Sigmoid colon (tissue), 7 donors: Measurements from ENCODE around the gene DNASE2. TPM values are rescaled to one million over a fixed set of nuclear protein-coding genes. Genes with fewer than 3 reads are reported as not detected.
A peak's percentile ranks its signal among the peaks of the same experiment; 100 is the strongest.

Source experiments
- DNase-seq: peaks from one replicate; pipeline ENCODE4 v3.0.0-alpha.2; 2019
- H3K27ac ChIP-seq, 4 donors: fragments of 200-600 bp; sonication (generic); one replicate each; pipeline ENCODE4 v1.5.1; 2016 to 2019; ENCODE audit warnings: mild to moderate bottlenecking in 1 of 4
- H3K27me3 ChIP-seq, 3 donors: fragments of 200-600 bp; sonication (generic); one replicate each; pipeline ENCODE4 v1.5.1; 2019; ENCODE audit warnings: mild to moderate bottlenecking in 1 of 3
- H3K36me3 ChIP-seq, 4 donors: fragments of 200-600 bp; sonication (generic); one replicate each; pipeline ENCODE4 v1.5.1; 2016 to 2019
- H3K4me1 ChIP-seq, 4 donors: fragments of 200-600 bp; sonication (generic); one replicate each; pipeline ENCODE4 v1.5.1; 2017 to 2019
- H3K4me3 ChIP-seq, 4 donors: fragments of 200-600 bp; sonication (generic); one replicate each; pipeline ENCODE4 v1.5.1; 2017 to 2019; ENCODE audit warnings: mild to moderate bottlenecking in 2 of 4, moderate library complexity in 1 of 4
- H3K9me3 ChIP-seq, 4 donors: fragments of 200-600 bp in 3 of 4; sonication (generic) in 3 of 4; one replicate each; pipeline versions ENCODE4 v1.5.1 to v1.6.1; 2013 to 2019
- CTCF ChIP-seq, 4 experiments: fragments of 450-650 bp in 3 of 4; fragments of 200-600 bp in 1 of 4; IDR thresholded peaks; one replicate each; pipeline ENCODE4 v1.5.1; 2016 to 2019; ENCODE audit warnings: antibody characterized with exemption in 4 of 4, mild to moderate bottlenecking in 3 of 4, moderate library complexity in 2 of 4
- EP300 ChIP-seq, 4 donors: sonication (generic); formaldehyde crosslinking; IDR thresholded peaks; one replicate each; pipeline ENCODE4 v1.6.1; 2017; ENCODE audit warnings: antibody characterized with exemption in 4 of 4
- POLR2A ChIP-seq, 2 donors: fragments of 450-650 bp; IDR thresholded peaks; one replicate each; pipeline ENCODE4 v1.6.1; 2016; ENCODE audit warnings: antibody characterized with exemption in 2 of 2, mild to moderate bottlenecking in 2 of 2, moderate library complexity in 2 of 2
- POLR2AphosphoS5 ChIP-seq, 4 donors: sonication (generic); formaldehyde crosslinking; IDR thresholded peaks; one replicate each; pipeline ENCODE4 v1.6.1; 2017; ENCODE audit warnings: antibody characterized with exemption in 4 of 4
- WGBS, 2 donors: extraction: QIAGEN DNeasy Blood & Tissue Kit; methylation state at CpG; one replicate each; pipeline ENCODE4 v1.1.7; 2013; 5-methylcytosine and 5-hydroxymethylcytosine counted together
- intact Hi-C: fragments of 100-400 bp; cut with DNase I; formaldehyde crosslinking; loops from one replicate; pipeline ENCODE4 v1.15.1; 2023
- polyA plus RNA-seq, 3 donors: library from polyadenylated mRNA; stranded (reverse); fragments of 200-250 nt; gene quantifications; one replicate each; pipeline ENCODE4 v1.2.3, GENCODE V29; 2013
- total RNA-seq, 4 donors: library from RNA; depleted of rRNA; stranded (reverse); fragments of >200 nt; gene quantifications; one replicate each; pipeline ENCODE4 v1.1.0, GENCODE V29; 2016
- donor health status: healthy with polysubstance abuse.
- donor health status: Bipolar disorder and iron deficiency.
- donor health status: healthy.

DNASE2 gene
- total and polyA plus RNA-seq, 7 donors = 11.4 to 45.4 (median 30.6) TPM

- H3K4me3 ChIP-seq = peak within 1 kb of the TSS in 3 of 4 donors; percentile 38 to 50 (median 48)
- no peak for TF ChIP-seq POLR2A (IDR thresholded peaks at IDR 0.05)
- H3K9me3 ChIP-seq = no peaks in the 10 kb centered on the region
- no peaks in the 10 kb centered on the region for H3K36me3 ChIP-seq
- no peak for DNase-seq
- H3K4me1 ChIP-seq = peaks cover 0 to 36% (median 30%) of the 10 kb centered on the region in 4 donors
- intact Hi-C loops = loop anchor here (5.0 to 10.0 kb wide), 2 partner anchors 60 to 218 kb away; partner anchors contain the start of genes LYL1 and RAD23A
- H3K27me3 ChIP-seq = peaks cover 5 to 23% (median 15%) of the 10 kb centered on the region in 3 donors
- whole genome bisulfite sequencing, 2 donors = 70 to 82% methylated on average over 17 of the region's 17 CpGs
- no peak within 1 kb of the TSS for H3K27ac ChIP-seq
Observed at GRCh38 chr19:12886969-12887747, 5.9 kb upstream of the DNASE2 start, which contains the start of gene KLF1. Gene KLF1, minus strand, starts transcription at chr19:12887201. Its CDS starts 61 bp downstream, at chr19:12887140.

GRCh38 chr19:12886651-12886968 is 5.4 kb upstream of the DNASE2 start:
- no peak overlapping the region for H3K4me3 ChIP-seq
- WGBS, 2 donors = 79 to 85% methylated on average over 5 of the region's 5 CpGs
- H3K27ac ChIP-seq = no peak overlapping the region
- intact Hi-C loops = loop anchor here (5.0 to 10.0 kb wide), 2 partner anchors 61 to 218 kb away; partner anchors contain the start of genes LYL1 and RAD23A
- no peaks in the 10 kb centered on the region for H3K36me3 ChIP-seq
- TF ChIP-seq CTCF (IDR thresholded peaks at IDR 0.05) (no peak), POLR2AphosphoS5 (IDR thresholded peaks at IDR 0.05) (no peak), POLR2A (IDR thresholded peaks at IDR 0.05) (no peak), EP300 (IDR thresholded peaks at IDR 0.05) (no peak)
- no peak for DNase-seq
- no peaks in the 10 kb centered on the region for H3K9me3 ChIP-seq
- H3K4me1 ChIP-seq = peaks cover 0 to 36% (median 29%) of the 10 kb centered on the region in 4 donors
- H3K27me3 ChIP-seq = peaks cover 5 to 23% (median 15%) of the 10 kb centered on the region in 3 donors

- intact Hi-C loops = loop anchor here (1.0 to 10.0 kb wide), 3 partner anchors 61 to 219 kb away; partner anchors contain the start of genes LYL1 and RAD23A
- TF ChIP-seq POLR2AphosphoS5 (IDR thresholded peaks at IDR 0.05) (no peak), POLR2A (IDR thresholded peaks at IDR 0.05) (no peak), CTCF (IDR thresholded peaks at IDR 0.05) (no peak), EP300 (IDR thresholded peaks at IDR 0.05) (no peak)
- peak overlapping the region; percentile 7 to 37 (median 22) for H3K27ac ChIP-seq
- no peaks in the 10 kb centered on the region for H3K9me3 ChIP-seq
- no peaks in the 10 kb centered on the region for H3K36me3 ChIP-seq
- peak overlapping the region; percentile 26 to 50 (median 43) for H3K4me3 ChIP-seq
- no peak for DNase-seq
- peaks cover 5 to 23% (median 15%) of the 10 kb centered on the region in 3 donors for H3K27me3 ChIP-seq
- H3K4me1 ChIP-seq = peaks cover 0 to 32% (median 26%) of the 10 kb centered on the region in 4 donors
- WGBS, 2 donors = 7 to 11% methylated on average over 53 of the region's 53 CpGs
Observed at GRCh38 chr19:12885749-12886650, 4.8 kb upstream of the DNASE2 start.

- 2 to 4% methylated on average over 73 of the region's 73 CpGs for WGBS, 2 donors
- DNase-seq = peak; percentile 85
- Histone ChIP-seq H3K4me3 (peak overlapping the region; percentile 26 to 50 (median 43)), H3K27me3 (peaks cover 5 to 23% (median 15%) of the 10 kb centered on the region in 3 donors), H3K9me3 (no peaks in the 10 kb centered on the region), H3K36me3 (no peaks in the 10 kb centered on the region), H3K4me1 (peaks cover 0 to 36% (median 29%) of the 10 kb centered on the region in 4 donors), H3K27ac (peak overlapping the region in 3 of 4 donors; percentile 7 to 37 (median 28))
- intact Hi-C loops = loop anchor here (1.0 to 10.0 kb wide), 3 partner anchors 62 to 220 kb away; partner anchors contain the start of genes LYL1 and RAD23A
- no peak for TF ChIP-seq POLR2AphosphoS5 (IDR thresholded peaks at IDR 0.05)
- TF ChIP-seq CTCF (IDR thresholded peaks at IDR 0.05) = peak; percentile 19 to 68 (median 58)
Observed at GRCh38 chr19:12884926-12885748, 3.9 kb upstream of the DNASE2 start.
